Cerebellar cortex (tissue), 1 donor: ENCODE measurements around the gene MPO.

Experiments
- DNase-seq: peaks from one replicate; pipeline ENCODE4 v3.0.0-alpha.2; 2015; ENCODE audit warnings: low spot score

The MPO gene

GRCh38 chr17:58279016-58279711, 1.6 kb downstream of the MPO start:
- peak; percentile 4 for DNase-seq

GRCh38 chr17:58278661-58279015, 2.1 kb downstream of the MPO start:
- DNase-seq = peak; percentile 53

GRCh38 chr17:58277802-58278595, 2.7 kb downstream of the MPO start:
- no peak for DNase-seq

- peak; percentile 8 for DNase-seq
Observed at GRCh38 chr17:58277107-58277801, 3.5 kb downstream of the MPO start.

GRCh38 chr17:58276423-58276822, 4.3 kb downstream of the MPO start:
- no peak for DNase-seq

GRCh38 chr17:58275417-58275816, 5.3 kb downstream of the MPO start:
- DNase-seq = no peak

GRCh38 chr17:58273453-58274104, 7.2 kb downstream of the MPO start:
- no peak for DNase-seq

- no peak for DNase-seq
Observed at GRCh38 chr17:58272367-58273280, 8.1 kb downstream of the MPO start.

- DNase-seq = no peak
Observed at GRCh38 chr17:58271216-58271931, 9.4 kb downstream of the MPO start.

- DNase-seq = no peak
Observed at GRCh38 chr17:58270476-58271215, 10.1 kb downstream of the MPO start.

- DNase-seq = no peak
Observed at GRCh38 chr17:58269557-58270291, 11.0 kb downstream of the MPO start.

GRCh38 chr17:58268774-58269556, 11.8 kb downstream of the MPO start:
- no peak for DNase-seq

- no peak for DNase-seq
Observed at GRCh38 chr17:58268326-58268725, 12.4 kb downstream of the MPO start.

GRCh38 chr17:58267347-58268324, 13.1 kb downstream of the MPO start:
- no peak for DNase-seq

GRCh38 chr17:58265902-58266875, 14.5 kb downstream of the MPO start:
- no peak for DNase-seq

GRCh38 chr17:58265271-58265670, 15.5 kb downstream of the MPO start:
- DNase-seq = no peak
